ENCODE measurements around the gene SH3GL3. TPM values are rescaled to one million over a fixed set of nuclear protein-coding genes. Genes with fewer than 3 reads are reported as not detected.

Gene SH3GL3
- total RNA-seq, 1 donor from 2014 or later: 1.2 TPM

GRCh38 chr15:83476708-83477107 is 29.6 kb downstream of the SH3GL3 start:
- no peak for DNase-seq (ENCODE audit: low spot score, unreplicated experiment)
- Mint-ChIP-seq H3K27ac (no peak overlapping the region), H3K36me3 (ENCODE audit: insufficient read depth) (peaks cover 1% of the 10 kb centered on the region), H3K4me1 (ENCODE audit: low read depth) (no peaks in the 10 kb centered on the region), H3K27me3 (peaks cover 3% of the 10 kb centered on the region), H3K4me3 (ENCODE audit: low read depth) (no peak overlapping the region), H3K9me3 (ENCODE audit: low read depth) (peaks cover 3% of the 10 kb centered on the region)
- no peak for TF ChIP-seq CTCF (IDR thresholded peaks at IDR 0.05; ENCODE audit: unreplicated experiment)

DNA sequence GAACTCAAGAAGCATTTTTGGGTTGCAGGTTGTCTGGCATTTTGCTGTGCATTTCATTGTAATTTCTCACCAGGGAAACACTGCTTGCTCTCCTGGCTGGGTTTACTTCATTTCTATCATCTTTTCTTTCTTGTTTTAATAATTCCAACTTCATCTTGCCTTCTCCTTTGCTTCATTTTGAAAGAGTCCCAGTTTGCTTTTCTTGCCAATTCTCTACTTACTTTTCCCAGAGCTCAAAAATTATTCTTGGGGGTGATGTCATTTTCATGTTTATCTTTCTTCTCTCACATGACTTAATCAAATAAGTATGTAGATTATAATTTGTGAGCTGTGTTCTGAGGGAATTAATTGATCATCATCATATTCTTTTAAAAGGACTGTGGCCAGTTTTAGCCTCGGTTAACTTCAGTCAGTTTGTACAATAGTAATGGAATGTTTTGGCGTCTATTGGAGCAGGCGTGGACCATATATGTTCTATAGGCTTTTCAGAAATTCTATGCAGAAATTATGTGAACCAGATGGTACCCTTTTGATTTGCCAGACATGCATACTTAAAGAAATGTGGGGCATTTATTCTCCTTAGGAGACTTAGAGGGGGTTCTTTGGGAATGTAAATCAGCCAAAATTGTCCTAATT is 30.1 kb downstream of the SH3GL3 start:
- TF ChIP-seq CTCF (IDR thresholded peaks at IDR 0.05; ENCODE audit: unreplicated experiment): no peak
- Mint-ChIP-seq H3K4me1 (ENCODE audit: low read depth) (no peaks in the 10 kb centered on the region), H3K36me3 (ENCODE audit: insufficient read depth) (no peaks in the 10 kb centered on the region), H3K9me3 (ENCODE audit: low read depth) (peaks cover under 1% of the 10 kb centered on the region), H3K27me3 (peaks cover 3% of the 10 kb centered on the region), H3K27ac (no peak overlapping the region), H3K4me3 (ENCODE audit: low read depth) (no peak overlapping the region)
- no peak for DNase-seq (ENCODE audit: low spot score, unreplicated experiment)

- H3K27me3 Mint-ChIP-seq: peaks cover 3% of the 10 kb centered on the region
- no peak for TF ChIP-seq CTCF (IDR thresholded peaks at IDR 0.05; ENCODE audit: unreplicated experiment)
- no peaks in the 10 kb centered on the region for H3K4me1 Mint-ChIP-seq (ENCODE audit: low read depth)
- DNase-seq (ENCODE audit: low spot score, unreplicated experiment): no peak
- peaks cover 2% of the 10 kb centered on the region for H3K9me3 Mint-ChIP-seq (ENCODE audit: low read depth)
- no peak overlapping the region for H3K4me3 Mint-ChIP-seq (ENCODE audit: low read depth)
- H3K27ac Mint-ChIP-seq: no peak overlapping the region
- H3K36me3 Mint-ChIP-seq (ENCODE audit: insufficient read depth): no peaks in the 10 kb centered on the region
Observed at GRCh38 chr15:83477808-83478537, 30.8 kb downstream of the SH3GL3 start.

GRCh38 chr15:83483612-83484011 is 36.5 kb downstream of the SH3GL3 start:
- no peak for DNase-seq (ENCODE audit: low spot score, unreplicated experiment)
- Mint-ChIP-seq H3K9me3 (ENCODE audit: low read depth) (peaks cover 15% of the 10 kb centered on the region), H3K4me1 (ENCODE audit: low read depth) (no peaks in the 10 kb centered on the region), H3K27me3 (peaks cover 2% of the 10 kb centered on the region), H3K36me3 (ENCODE audit: insufficient read depth) (no peaks in the 10 kb centered on the region), H3K4me3 (ENCODE audit: low read depth) (no peak overlapping the region), H3K27ac (no peak overlapping the region)
- no peak for TF ChIP-seq CTCF (IDR thresholded peaks at IDR 0.05; ENCODE audit: unreplicated experiment)

DNA sequence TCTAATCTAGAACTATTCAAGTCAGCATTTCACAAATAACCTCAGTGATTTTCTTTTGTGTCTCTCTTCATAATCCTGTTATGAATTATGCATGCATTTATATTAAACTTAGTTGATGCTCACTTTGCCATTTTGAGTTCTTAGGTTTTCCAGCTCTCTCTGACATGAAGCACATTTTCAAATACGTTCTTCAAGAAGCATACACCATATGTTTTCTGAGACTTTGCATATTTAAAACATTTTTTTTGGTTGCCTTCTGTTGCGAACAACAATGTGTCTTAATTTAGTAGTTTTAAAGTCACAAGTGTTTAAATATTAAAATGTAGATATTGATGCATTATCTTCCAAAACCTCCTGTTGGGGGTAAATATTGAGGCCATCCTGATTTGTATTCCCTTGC is 37.5 kb downstream of the SH3GL3 start:
- peaks cover 15% of the 10 kb centered on the region for H3K9me3 Mint-ChIP-seq (ENCODE audit: low read depth)
- H3K27me3 Mint-ChIP-seq: peaks cover 2% of the 10 kb centered on the region
- DNase-seq (ENCODE audit: low spot score, unreplicated experiment): no peak
- H3K36me3 Mint-ChIP-seq (ENCODE audit: insufficient read depth): no peaks in the 10 kb centered on the region
- H3K27ac Mint-ChIP-seq: no peak overlapping the region
- H3K4me1 Mint-ChIP-seq (ENCODE audit: low read depth): no peaks in the 10 kb centered on the region
- TF ChIP-seq CTCF (IDR thresholded peaks at IDR 0.05; ENCODE audit: unreplicated experiment): no peak
- no peak overlapping the region for H3K4me3 Mint-ChIP-seq (ENCODE audit: low read depth)

Data from progenitor cell of endocrine pancreas (in vitro differentiated cells).